ENCODE data around the gene CCDC27. TPM values are rescaled to one million over a fixed set of nuclear protein-coding genes. Genes with fewer than 3 reads are reported as not detected.

Gene CCDC27
- total and polyA plus RNA-seq, 2 of the 8 experiments (the other 6 are each of a cell fraction or from before 2014, with no cell fraction given): 0.15 TPM; not detected in 1

GRCh38 chr1:3785045-3785444 lies 32.8 kb downstream of the CCDC27 start:
- Histone ChIP-seq H2AFZ (ENCODE audit: low read length) (no peak overlapping the region), H4K5ac (ENCODE audit: insufficient read length, low read depth, low read length) (no peak overlapping the region), H3K56ac (replicated peaks; ENCODE audit: insufficient read length, low read depth, low read length) (no peak overlapping the region), H4K91ac (replicated peaks; ENCODE audit: insufficient read length, low read length) (no peak overlapping the region), H4K8ac (ENCODE audit: extremely low read depth, insufficient read depth, low read length) (no peak overlapping the region), H3K4me3 (ENCODE audit: extremely low read depth in 1 of 4, insufficient read depth in 2 of 4, low read depth in 3 of 4, low read length in 4 of 4) (no peak overlapping the region), H3K23me2 (ENCODE audit: low read depth, low read length) (no peaks in the 10 kb centered on the region), H3K36me3 (ENCODE audit: control insufficient read depth in 2 of 4, insufficient read depth in 4 of 4, low read length in 3 of 4) (peaks cover 30 to 61% (median 53%) of the 10 kb centered on the region in 4 experiments), H2BK15ac (ENCODE audit: low read length) (no peak overlapping the region), H2BK5ac (ENCODE audit: low read depth, low read length) (no peak overlapping the region), H3K79me1 (ENCODE audit: low read depth, low read length) (peaks cover 19% of the 10 kb centered on the region), H3K9ac (replicated peaks in 1 of 4; ENCODE audit: extremely low read depth in 1 of 4, low read depth in 3 of 4, low read length in 3 of 4) (no peak overlapping the region), H2AK5ac (ENCODE audit: low read depth, low read length) (no peak overlapping the region), H3K27ac (ENCODE audit: low read depth, low read length) (no peak overlapping the region), H3K27me3 (replicated peaks in 1 of 4; ENCODE audit: control insufficient read depth in 3 of 4, extremely low read depth in 1 of 4, insufficient read depth in 3 of 4, low read length in 3 of 4) (no peaks in the 10 kb centered on the region), H4K20me1 (replicated peaks in 1 of 2; ENCODE audit: control insufficient read depth in 1 of 2, insufficient read depth in 2 of 2, low read length in 2 of 2) (peaks cover 12 to 21% of the 10 kb centered on the region in 2 experiments), H2BK20ac (ENCODE audit: low read length) (no peak overlapping the region), H3K18ac (ENCODE audit: extremely low read depth, low read length) (no peak overlapping the region), H2BK12ac (ENCODE audit: low read depth, low read length) (no peak overlapping the region), H3K14ac (ENCODE audit: insufficient read length) (no peak overlapping the region), H3K4me2 (ENCODE audit: insufficient read depth in 1 of 2, low read depth in 2 of 2, low read length in 2 of 2) (no peak overlapping the region), H3K79me2 (ENCODE audit: control insufficient read depth in 1 of 2, insufficient read depth in 2 of 2, low read length in 2 of 2) (peaks cover 0 to 30% of the 10 kb centered on the region in 2 experiments; a peak in 2 of 4 replicates), H3K23ac (ENCODE audit: insufficient read length) (no peak overlapping the region), H3K9me3 (ENCODE audit: insufficient read depth in 2 of 2, low read depth in 1 of 2, low read length in 1 of 2) (no peaks in the 10 kb centered on the region), H2BK120ac (replicated peaks; ENCODE audit: low read depth, low read length) (no peak overlapping the region), H3K4ac (replicated peaks; ENCODE audit: insufficient read length, low read depth, low read length) (no peak overlapping the region), H3K4me1 (replicated peaks in 1 of 4; ENCODE audit: control insufficient read depth in 3 of 4, insufficient read depth in 4 of 4, low read length in 3 of 4) (peaks cover 0 to 8% (median 6%) of the 10 kb centered on the region in 4 experiments; a peak in 5 of 7 replicates)
- FAIRE-seq (no peak), DNase-seq (ENCODE audit: low read depth in 1 of 2, low spot score in 2 of 2) (no peak)
- ChIA-PET CTCF (ENCODE audit: partially characterized antibody) (interaction anchor here (0.6 to 5.7 kb wide), 18 partner anchors 8 to 647 kb away, joined by 3 to 40 read pairs (median 4); partner anchors contain the start of gene LRRC47), POLR2A (ENCODE audit: partially characterized antibody) (interaction anchor here (0.9 to 9.8 kb wide), 4 partner anchors 7 to 71 kb away, joined by 3 to 84 read pairs (median 11); partner anchors contain the start of gene LRRC47)
- TF ChIP-seq RBBP5 (IDR thresholded peaks at IDR 0.05; ENCODE audit: borderline replicate concordance, low read depth, low read length) (no peak), ATF2 (IDR thresholded peaks at IDR 0.05; ENCODE audit: low read length) (no peak)
- 83% methylated on average over 13 of the region's 13 CpGs; no CpG with 5 or more reads in 1 of the 2 experiments for WGBS, 2 experiments (ENCODE audit: extremely low coverage in 1 of 2, insufficient coverage in 1 of 2, insufficient read length in 1 of 2, insufficient replicate concordance in 2 of 2, low coverage in 1 of 2, low lambda C conversion rate in 2 of 2, missing lambda C conversion rate in 1 of 2)

Data from H1 (cell line).